Keratinocyte (primary cell): Measurements from ENCODE around the gene TALDO1.

ENCODE experiments used
- CTCF ChIP-seq, 3 experiments: IDR thresholded peaks in 1 of 3; conservative IDR thresholded peaks in 1 of 3; optimal IDR thresholded peaks in 1 of 3; 2 replicates in 2 of 3; 3 replicates in 1 of 3; pipeline versions ENCODE3 to v1.5.1; 2011; ENCODE audit warnings: low read length in 3 of 3, mild to moderate bottlenecking in 3 of 3, moderate library complexity in 2 of 3, control low read depth in 1 of 3, inconsistent platforms in 1 of 3; ENCODE audit not compliant: insufficient read depth in 2 of 3; ENCODE audit errors: extremely low read depth in 1 of 3
- EZH2 ChIP-seq: IDR thresholded peaks from one replicate; pipeline ENCODE4 v1.6.1; 2012; ENCODE audit warnings: inconsistent platforms, mild to moderate bottlenecking, low read length, moderate library complexity

- no peak for TF ChIP-seq CTCF (optimal IDR thresholded peaks at IDR 0.05 in 1 of 3, IDR thresholded peaks at IDR 0.05 in 1 of 3, conservative IDR thresholded peaks at IDR 0.05 in 1 of 3; ENCODE audit: extremely low read depth in 1 of 3, insufficient read depth in 2 of 3, low read length in 3 of 3)
- no peak for TF ChIP-seq EZH2
These were observed 23.1 kb upstream of the TALDO1 start for GRCh38 chr11:724049-724777.
